K562 (cell line): Measurements from ENCODE around the gene MYOC. TPM values are rescaled to one million over a fixed set of nuclear protein-coding genes. Genes with fewer than 3 reads are reported as not detected.

ENCODE experiments used
- ATAC-seq: fragments of 200-7000 bp; cut with Tn5 transposase; 3 replicates; pipeline ENCODE4 v1.9.1; 2020; ENCODE audit warnings: moderate library complexity
- BruUV-seq: library from RNA; stranded (reverse); fragments of 400-500 nt; replicated peaks from 2 replicates; lab custom pipeline; 2021; lab: Mats Ljungman, UMichigan
- CTCF ChIA-PET: fragments of 300-600 bp; formaldehyde crosslinking; extraction: SDS; loops from one replicate; lab custom pipeline; 2021; ENCODE audit warnings: low intra/inter-chr PET ratio; lab: Yijun Ruan, JAX
- POLR2A ChIA-PET: fragments of 300-600, 350-650 bp; sonication (Branson Sonifier 250); formaldehyde crosslinking; extraction: SDS; loops from one replicate; lab custom pipeline; 2021; ENCODE audit warnings: antibody characterized with exemption, inconsistent platforms; lab: Yijun Ruan, JAX
- DNase-seq, 4 experiments: peaks; one replicate each; pipeline versions ENCODE4 v3.0.0 to v3.0.0-alpha.2; 2011 to 2018; ENCODE audit warnings: low spot score in 3 of 4, mixed read lengths in 3 of 4; ENCODE audit errors: extremely low read depth in 1 of 4
- FAIRE-seq: peaks from 2 replicates; lab custom pipeline; 2011; peaks lifted over from hg19 to GRCh38; lab: Jason Lieb, UNC
- H2AFZ ChIP-seq: 2 replicates; pipeline ENCODE4 v1.6.0; 2011; ENCODE audit warnings: low read depth, low read length, control low read depth, inconsistent platforms
- H3K27ac ChIP-seq: fragments of 200-600 bp; 3 replicates; pipeline ENCODE4 v1.8.0; 2011; ENCODE audit warnings: low read depth, mild to moderate bottlenecking, control low read depth, inconsistent platforms, low read length, moderate library complexity, mixed read lengths; ENCODE audit errors: extremely low read depth
- H3K27me3 ChIP-seq, 2 experiments: fragments of 300-600 bp in 1 of 2; 2 replicates in 1 of 2; 3 replicates in 1 of 2; pipeline versions ENCODE4 v1.6.0 to v1.8.0; 2011; ENCODE audit warnings: inconsistent platforms in 2 of 2, low read length in 2 of 2, mild to moderate bottlenecking in 1 of 2, mixed read lengths in 1 of 2, moderate library complexity in 1 of 2; ENCODE audit not compliant: control insufficient read depth in 2 of 2, insufficient read depth in 2 of 2
- H3K36me3 ChIP-seq: fragments of 300-600 bp; 3 replicates; pipeline ENCODE4 v1.8.0; 2011; ENCODE audit warnings: mild to moderate bottlenecking, low read length, inconsistent platforms; ENCODE audit not compliant: control insufficient read depth, insufficient read depth
- H3K4me1 ChIP-seq, 2 experiments: fragments of 200-600 bp in 1 of 2; replicated peaks in 1 of 2; 2 replicates in 1 of 2; 3 replicates in 1 of 2; pipeline versions ENCODE4 v1.5.1 to v1.8.0; 2011; ENCODE audit warnings: inconsistent platforms in 2 of 2, low read length in 2 of 2, mild to moderate bottlenecking in 1 of 2, mixed read lengths in 1 of 2, moderate library complexity in 1 of 2; ENCODE audit not compliant: control insufficient read depth in 2 of 2, insufficient read depth in 2 of 2
- H3K4me2 ChIP-seq: 2 replicates; pipeline ENCODE4 v1.6.1; 2011; ENCODE audit warnings: low read length, control low read depth, inconsistent platforms, mixed read lengths; ENCODE audit not compliant: insufficient read depth
- H3K4me3 ChIP-seq: fragments of 200-600 bp; sonication (generic), shearing (Covaris generic); 2 replicates; pipeline ENCODE4 v1.5.1; 2016; ENCODE audit warnings: control low read depth, inconsistent platforms
- H3K79me2 ChIP-seq: fragments of 200-600 bp; 3 replicates; pipeline ENCODE4 v1.8.0; 2011; ENCODE audit warnings: low read length, inconsistent platforms; ENCODE audit not compliant: control insufficient read depth, insufficient read depth
- H3K9ac ChIP-seq, 2 experiments: 2 replicates each; pipeline versions ENCODE4 v1.6.0 to v1.6.1; 2011; ENCODE audit warnings: low read depth in 2 of 2, low read length in 2 of 2, control low read depth in 1 of 2, inconsistent platforms in 1 of 2, mild to moderate bottlenecking in 1 of 2, mixed read lengths in 1 of 2; ENCODE audit not compliant: insufficient read depth in 1 of 2
- H3K9me1 ChIP-seq: one replicate; pipeline ENCODE4 v1.6.0; 2011; ENCODE audit warnings: inconsistent platforms, mild to moderate bottlenecking, low read length, moderate library complexity; ENCODE audit not compliant: control insufficient read depth, insufficient read depth
- H3K9me3 ChIP-seq: replicated peaks from 2 replicates; pipeline ENCODE4 v1.5.1; 2011; ENCODE audit warnings: low read depth, low read length, inconsistent platforms; ENCODE audit not compliant: control insufficient read depth, insufficient read depth
- H4K20me1 ChIP-seq: replicated peaks from 2 replicates; pipeline ENCODE4 v1.6.1; 2011; ENCODE audit warnings: low read length, inconsistent platforms, mixed read lengths; ENCODE audit not compliant: control insufficient read depth, insufficient read depth
- BACH1 ChIP-seq: fragments of 200-800 bp; sonication (Bioruptor generic); IDR thresholded peaks from 2 replicates; pipeline ENCODE4 v1.6.1; 2016; ENCODE audit warnings: missing genetic modification characterization, missing compliant biosample characterization
- C11orf30 ChIP-seq: fragments of 450-650 bp; IDR thresholded peaks from 2 replicates; pipeline ENCODE4 v1.6.1; 2016; ENCODE audit warnings: low read depth, mild to moderate bottlenecking
- DDX20 ChIP-seq: fragments of 450-650 bp; IDR thresholded peaks from 2 replicates; pipeline ENCODE4 v1.6.1; 2016; ENCODE audit warnings: missing genetic modification characterization, low read depth, mild to moderate bottlenecking, missing compliant biosample characterization, moderate library complexity
- FOSL1 ChIP-seq: fragments of 200-800 bp; sonication (Bioruptor generic); conservative IDR thresholded peaks from 2 replicates; pipeline ENCODE4 v1.6.1; 2016; ENCODE audit warnings: missing genetic modification characterization, missing compliant biosample characterization
- GTF2E2 ChIP-seq: fragments of 200-800 bp; sonication (Bioruptor generic); IDR thresholded peaks from 2 replicates; pipeline ENCODE4 v1.6.1; 2016; ENCODE audit warnings: missing genetic modification characterization, missing compliant biosample characterization
- MCM7 ChIP-seq, 2 experiments: fragments of 450-650 bp; IDR thresholded peaks; 2 replicates each; pipeline ENCODE4 v1.6.1; 2016 to 2018
- NFXL1 ChIP-seq: fragments of 450-650 bp; formaldehyde crosslinking; IDR thresholded peaks from 2 replicates; pipeline ENCODE4 v1.4.0; 2021; ENCODE audit warnings: mild to moderate bottlenecking
- SAP30 ChIP-seq: fragments of 200-600 bp; sonication (generic); IDR thresholded peaks from 2 replicates; pipeline ENCODE4 v1.6.1; 2012; ENCODE audit warnings: borderline replicate concordance, low read depth, mild to moderate bottlenecking, moderate library complexity, low read length, control low read depth, inconsistent platforms; ENCODE audit not compliant: insufficient read depth, poor library complexity, severe bottlenecking
- ZBTB17 ChIP-seq: fragments of 450-650 bp; formaldehyde crosslinking; IDR thresholded peaks from 2 replicates; pipeline ENCODE4 v1.4.0; 2020; ENCODE audit warnings: mild to moderate bottlenecking
- ZBTB34 ChIP-seq: fragments of 250-450 bp; sonication (Bioruptor Pico); IDR thresholded peaks from 2 replicates; pipeline ENCODE4 v1.8.0; 2021; ENCODE audit warnings: mild to moderate bottlenecking, moderate library complexity
- ZFX ChIP-seq: sonication (generic); formaldehyde crosslinking; IDR thresholded peaks from 2 replicates; pipeline ENCODE4 v1.8.0; 2022; ENCODE audit warnings: mild to moderate bottlenecking, missing genetic modification reagents, moderate library complexity
- ZNF140 ChIP-seq: fragments of 250-450 bp; sonication (Bioruptor Pico); IDR thresholded peaks from 2 replicates; pipeline ENCODE4 v1.8.0; 2021; ENCODE audit warnings: moderate library complexity, mild to moderate bottlenecking, inconsistent platforms
- ZNF316 ChIP-seq: fragments of 450-650 bp; IDR thresholded peaks from 2 replicates; pipeline ENCODE4 v1.6.1; 2016
- ZNF586 ChIP-seq: fragments of 450-650 bp; formaldehyde crosslinking; conservative IDR thresholded peaks from 2 replicates; pipeline ENCODE4 v1.4.0; 2020; ENCODE audit warnings: mild to moderate bottlenecking, moderate library complexity
- ZNF609 ChIP-seq: sonication (generic); formaldehyde crosslinking; IDR thresholded peaks from 2 replicates; pipeline ENCODE4 v1.8.1; 2023; ENCODE audit warnings: missing genetic modification reagents, mild to moderate bottlenecking, borderline replicate concordance
- ZNF75A ChIP-seq: fragments of 450-650 bp; formaldehyde crosslinking; IDR thresholded peaks from 2 replicates; pipeline ENCODE4 v1.4.0; 2020; ENCODE audit warnings: mild to moderate bottlenecking
- ZNF778 ChIP-seq: fragments of 450-650 bp; formaldehyde crosslinking; IDR thresholded peaks from 2 replicates; pipeline ENCODE4 v1.4.0; 2020; ENCODE audit warnings: mild to moderate bottlenecking, moderate library complexity
- WGBS: fragments of 100-300 bp; shearing (Covaris generic); methylation state at CpG from one replicate; pipeline ENCODE4 v1.1.6; 2016; ENCODE audit warnings: low coverage, mixed read lengths; ENCODE audit not compliant: insufficient coverage; ENCODE audit errors: missing lambda C conversion rate; 5-methylcytosine and 5-hydroxymethylcytosine counted together
- in situ Hi-C: fragments of 300-500 bp; cut with MboI; formaldehyde crosslinking; loops from 4 replicates; pipeline ENCODE4 v1.15.0; 2018; ENCODE audit warnings: inconsistent platforms, mixed read lengths
- intact Hi-C: fragments of 100-400 bp; cut with micrococcal nuclease; formaldehyde crosslinking; loops from 2 replicates; pipeline ENCODE4 v1.14.2; 2022
- polyA plus RNA-seq, 8 experiments: library from polyadenylated mRNA; depleted of rRNA in 4 of 8; stranded (reverse) in 5 of 8; unstranded in 3 of 8; fragments of >200 nt; fragmentation: Nextera tagmentation in 2 of 8; fragmentation: Illumina TruSeq in 1 of 8; extraction: Ambion mirVana in 2 of 8; extraction: Trizol in 1 of 8; gene quantifications; 2 replicates each; pipeline versions ENCODE4 v1.2.1 to v1.2.3, GENCODE V29; 2011 to 2014; ENCODE audit warnings: inconsistent platforms in 1 of 8, missing spikeins in 1 of 8
- total RNA-seq, 7 experiments: library from RNA; depleted of rRNA in 6 of 7; stranded (reverse); fragments of >200 nt in 6 of 7; fragmentation: Illumina TruSeq in 2 of 7; extraction: Trizol in 2 of 7; gene quantifications; 2 replicates each; pipeline versions ENCODE4 v1.2.1 to v1.2.3, GENCODE V29; 2011 to 2021; ENCODE audit warnings: low replicate concordance in 1 of 7

MYOC gene
- total and polyA plus RNA-seq, 9 of the 15 experiments (the other 6 are each of a cell fraction or from before 2014, with no cell fraction given), result not detected

GRCh38 chr1:171676823-171677222 lies 24.3 kb upstream of the MYOC start:
- DNase-seq (no peak), ATAC-seq (no peak), FAIRE-seq (no peak)
- POLR2A ChIA-PET, result interaction anchor here (1.7 kb wide), 1 partner anchor 9 kb away, joined by 3 read pairs; no protein-coding TSS in a partner anchor
- 8% methylated on average over 2 of the region's 2 CpGs for WGBS
- Histone ChIP-seq H3K9me3 (no peaks in the 10 kb centered on the region), H3K4me1 (no peaks in the 10 kb centered on the region), H3K9ac (no peak overlapping the region), H3K36me3 (no peaks in the 10 kb centered on the region), H3K79me2 (no peaks in the 10 kb centered on the region), H2AFZ (no peak overlapping the region), H3K27me3 (peaks cover 2 to 5% of the 10 kb centered on the region in 2 experiments; a peak in 3 of 5 replicates), H3K4me2 (no peak overlapping the region), H3K4me3 (no peak overlapping the region), H4K20me1 (no peaks in the 10 kb centered on the region), H3K9me1 (no peaks in the 10 kb centered on the region), H3K27ac (no peak overlapping the region)
- CTCF ChIA-PET, result no interaction called here
- intact Hi-C loops, result no loop called here
- no TSS peak for BruUV-seq
- in situ Hi-C loops, result no loop called here
- no peak for TF ChIP-seq SAP30
- TF ChIP-seq NFXL1 (CRISPR knock-in tag), result no peak
- peak; percentile 56; the same call in 1 of the 2 replicates for TF ChIP-seq C11orf30
- no peak for TF ChIP-seq BACH1
- TF ChIP-seq DDX20, result no peak
- no peak for TF ChIP-seq GTF2E2 (tag)
- TF ChIP-seq FOSL1 (tag), result no peak
- TF ChIP-seq ZFX, result no peak
- TF ChIP-seq ZNF609 (CRISPR knock-in tag), result no peak
- TF ChIP-seq ZBTB34, result no peak
- no peak for TF ChIP-seq ZNF75A (CRISPR knock-in tag)
- no peak for TF ChIP-seq ZNF778 (CRISPR knock-in tag)
- TF ChIP-seq ZBTB17 (CRISPR knock-in tag), result no peak
- no peak for TF ChIP-seq MCM7 (IDR thresholded peaks at IDR 0.05)
- TF ChIP-seq ZNF316, result peak; percentile 79
- TF ChIP-seq ZNF586 (CRISPR knock-in tag), result no peak
- no peak for TF ChIP-seq ZNF140 (CRISPR knock-in tag)
